Lung (tissue), 12 donors: ENCODE data around the gene LHX6. TPM values are rescaled to one million over a fixed set of nuclear protein-coding genes. Genes with fewer than 3 reads are reported as not detected.
A peak's percentile ranks its signal among the peaks of the same experiment; 100 is the strongest.

Experiments used
- ATAC-seq: fragments of 200-7000 bp; cut with Tn5 transposase; one replicate; pipeline ENCODE4 v1.9.1; 2020; ENCODE audit warnings: moderate number of reproducible peaks; ENCODE audit not compliant: insufficient read depth, low FRiP score
- DNase-seq, 3 donors: peaks; one replicate each; pipeline ENCODE4 v3.0.0-alpha.2; 2013 to 2017
- H3K27ac ChIP-seq, 2 donors: one replicate each; pipeline ENCODE4 v1.5.1; 2013; ENCODE audit warnings: mild to moderate bottlenecking in 2 of 2, moderate library complexity in 2 of 2, control low read depth in 1 of 2, inconsistent platforms in 1 of 2, low read depth in 1 of 2, low read length in 1 of 2
- H3K27me3 ChIP-seq, 3 donors: one replicate each; pipeline ENCODE4 v1.5.1; 2013; ENCODE audit warnings: low read length in 2 of 3; ENCODE audit not compliant: control insufficient read depth in 3 of 3, insufficient read depth in 3 of 3
- H3K36me3 ChIP-seq, 4 donors: one replicate each; pipeline ENCODE4 v1.5.1; 2013; ENCODE audit warnings: low read length in 4 of 4, mild to moderate bottlenecking in 1 of 4, moderate library complexity in 1 of 4; ENCODE audit not compliant: control insufficient read depth in 4 of 4, insufficient read depth in 4 of 4
- H3K4me1 ChIP-seq, 5 donors: one replicate each; pipeline ENCODE4 v1.5.1; 2013; ENCODE audit warnings: low read length in 5 of 5, mild to moderate bottlenecking in 2 of 5, moderate library complexity in 1 of 5; ENCODE audit not compliant: control insufficient read depth in 5 of 5, insufficient read depth in 5 of 5
- H3K4me3 ChIP-seq: one replicate; pipeline ENCODE4 v1.5.1; 2013; ENCODE audit warnings: mild to moderate bottlenecking, control low read depth, moderate library complexity
- H3K9ac ChIP-seq, 2 donors: one replicate each; pipeline ENCODE4 v1.5.1; 2013; ENCODE audit warnings: low read length in 2 of 2, control low read depth in 1 of 2; ENCODE audit not compliant: insufficient read depth in 1 of 2
- H3K9me3 ChIP-seq, 4 donors: one replicate each; pipeline ENCODE4 v1.5.1; 2013; ENCODE audit warnings: low read length in 3 of 4, mild to moderate bottlenecking in 1 of 4, moderate library complexity in 1 of 4; ENCODE audit not compliant: control insufficient read depth in 4 of 4, insufficient read depth in 3 of 4
- CTCF ChIP-seq: IDR thresholded peaks from 2 replicates; pipeline ENCODE4 v1.5.1; 2012; ENCODE audit warnings: mild to moderate bottlenecking; ENCODE audit errors: control extremely low read depth, extremely low read depth
- WGBS, 2 donors: extraction: QIAGEN DNeasy Blood & Tissue Kit; methylation state at CpG; one replicate each; pipeline ENCODE4 v1.1.7; 2013; 5-methylcytosine and 5-hydroxymethylcytosine counted together
- polyA plus RNA-seq, 2 donors: library from polyadenylated mRNA; stranded (reverse); fragments of 200-250 nt; gene quantifications; one replicate each; pipeline ENCODE4 v1.2.1, GENCODE V29; 2013
- total RNA-seq, 2 donors: library from RNA; depleted of rRNA in 1 of 2; stranded (reverse); fragments of >200 nt in 1 of 2; gene quantifications; one replicate each; pipeline ENCODE4 v1.2.1, GENCODE V29; 2014 to 2021
- donor health status: control.
- donor health status: control.
- donor health status: Bipolar disorder and iron deficiency.
- donor health status: healthy.
- donor health status: DM: yes; HTN: yes; CAD: no.

LHX6 gene
- total and polyA plus RNA-seq, 4 donors, result 3.2 to 11.3 (median 4.3) TPM

GRCh38 chr9:122264360-122265148 lies 35.8 kb upstream of the LHX6 start, which contains the start of the genes MRRF and RBM18:
Gene MRRF (plus strand): TSS chr9:122264882. CDS start chr9:122270892, 6,010 bp downstream.
Gene RBM18 (minus strand): TSS chr9:122264840. CDS start chr9:122261492, 3,348 bp downstream.
- peaks cover 4 to 14% (median 8%) of the 10 kb centered on the region in 4 donors for H3K36me3 ChIP-seq
- peaks cover 0 to 31% (median 21%) of the 10 kb centered on the region in 5 donors for H3K4me1 ChIP-seq
- ATAC-seq (peak; percentile 95), DNase-seq (peak; percentile 93 to 95 (median 95))
- 0 to 1% methylated on average over 60 of the region's 60 CpGs for WGBS, 2 donors
- no peak for TF ChIP-seq CTCF
- H3K27ac ChIP-seq, result peak within 1 kb of the TSS; percentile 92 to 95
- H3K9ac ChIP-seq, result peak within 1 kb of the TSS; percentile 95
- H3K4me3 ChIP-seq, result peak within 1 kb of the TSS; percentile 82
- no peaks in the 10 kb centered on the region for H3K9me3 ChIP-seq
- H3K27me3 ChIP-seq, result no peaks in the 10 kb centered on the region

- H3K9me3 ChIP-seq, result no peaks in the 10 kb centered on the region
- H3K4me1 ChIP-seq, result peaks cover 0 to 31% (median 21%) of the 10 kb centered on the region in 5 donors
- TF ChIP-seq CTCF, result no peak
- 12 to 14% methylated on average over 13 of the region's 13 CpGs for WGBS, 2 donors
- no peaks in the 10 kb centered on the region for H3K27me3 ChIP-seq
- peak overlapping the region; percentile 92 to 95 for H3K27ac ChIP-seq
- peaks cover 5 to 20% (median 11%) of the 10 kb centered on the region in 4 donors for H3K36me3 ChIP-seq
- H3K9ac ChIP-seq, result peak overlapping the region; percentile 95
- peak overlapping the region; percentile 82 for H3K4me3 ChIP-seq
- DNase-seq, result peak in 1 of 3 donors; percentile 19
- ATAC-seq, result no peak
Measured at GRCh38 chr9:122263699-122264349, 35.1 kb upstream of the LHX6 start.

GRCh38 chr9:122262073-122262472 lies 33.3 kb upstream of the LHX6 start:
- WGBS, 2 donors, result 84 to 94% methylated on average over 1 of the region's 1 CpG
- H3K4me1 ChIP-seq, result peaks cover 0 to 31% (median 21%) of the 10 kb centered on the region in 5 donors

More at GRCh38 chr9:122262073-122262472, 33.3 kb upstream of the LHX6 start:
- Histone ChIP-seq H3K36me3 (peaks cover 5 to 22% (median 14%) of the 10 kb centered on the region in 4 donors), H3K9ac (no peak overlapping the region), H3K4me3 (no peak overlapping the region), H3K27me3 (no peaks in the 10 kb centered on the region), H3K9me3 (no peaks in the 10 kb centered on the region), H3K27ac (no peak overlapping the region)
- no peak for TF ChIP-seq CTCF
- DNase-seq, result no peak
- ATAC-seq, result no peak
